Gastroesophageal sphincter (tissue), 3 donors: Measurements from ENCODE around the gene SYNE4.

Experiments used
- POLR2A ChIP-seq, 2 donors: fragments of 450-650 bp; IDR thresholded peaks; one replicate each; pipeline ENCODE4 v1.6.1; 2017; ENCODE audit warnings: antibody characterized with exemption in 2 of 2, mild to moderate bottlenecking in 2 of 2, moderate library complexity in 1 of 2
- POLR2AphosphoS5 ChIP-seq: sonication (generic); formaldehyde crosslinking; IDR thresholded peaks from one replicate; pipeline ENCODE4 v1.6.1; 2017; ENCODE audit warnings: antibody characterized with exemption
- TF ChIP-seq, protein P1 (sequence below), 4 experiments: fragments of 200-600 bp in 2 of 4; fragments of 450-650 bp in 2 of 4; sonication (generic) in 1 of 4; IDR thresholded peaks; one replicate each; pipeline ENCODE4 v1.5.1; 2017 to 2019; ENCODE audit warnings: antibody characterized with exemption in 4 of 4, mild to moderate bottlenecking in 2 of 4, moderate library complexity in 2 of 4

DNA sequence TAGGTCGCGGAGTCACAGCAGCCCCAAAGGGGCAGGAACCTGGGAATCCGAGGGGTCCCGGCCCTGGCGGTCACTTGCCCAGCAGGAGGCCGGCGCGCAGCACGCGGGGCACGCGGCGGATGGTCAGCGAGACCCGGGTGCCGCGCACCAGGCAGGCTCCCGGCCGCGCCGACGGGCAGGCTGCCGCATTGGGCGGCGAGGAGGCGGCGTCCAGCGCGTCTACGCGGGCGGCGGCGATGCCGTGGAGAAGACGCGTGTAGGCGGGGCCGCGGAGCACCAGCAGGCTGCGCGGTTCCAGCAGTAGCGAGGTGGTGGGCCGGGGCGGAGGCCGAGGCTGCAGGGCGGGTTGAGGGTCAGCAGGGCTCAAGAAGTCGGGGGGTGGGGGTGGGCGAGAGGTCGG is 607 bp upstream of the SYNE4 start:
- TF ChIP-seq, protein P1, sequence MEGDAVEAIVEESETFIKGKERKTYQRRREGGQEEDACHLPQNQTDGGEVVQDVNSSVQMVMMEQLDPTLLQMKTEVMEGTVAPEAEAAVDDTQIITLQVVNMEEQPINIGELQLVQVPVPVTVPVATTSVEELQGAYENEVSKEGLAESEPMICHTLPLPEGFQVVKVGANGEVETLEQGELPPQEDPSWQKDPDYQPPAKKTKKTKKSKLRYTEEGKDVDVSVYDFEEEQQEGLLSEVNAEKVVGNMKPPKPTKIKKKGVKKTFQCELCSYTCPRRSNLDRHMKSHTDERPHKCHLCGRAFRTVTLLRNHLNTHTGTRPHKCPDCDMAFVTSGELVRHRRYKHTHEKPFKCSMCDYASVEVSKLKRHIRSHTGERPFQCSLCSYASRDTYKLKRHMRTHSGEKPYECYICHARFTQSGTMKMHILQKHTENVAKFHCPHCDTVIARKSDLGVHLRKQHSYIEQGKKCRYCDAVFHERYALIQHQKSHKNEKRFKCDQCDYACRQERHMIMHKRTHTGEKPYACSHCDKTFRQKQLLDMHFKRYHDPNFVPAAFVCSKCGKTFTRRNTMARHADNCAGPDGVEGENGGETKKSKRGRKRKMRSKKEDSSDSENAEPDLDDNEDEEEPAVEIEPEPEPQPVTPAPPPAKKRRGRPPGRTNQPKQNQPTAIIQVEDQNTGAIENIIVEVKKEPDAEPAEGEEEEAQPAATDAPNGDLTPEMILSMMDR (IDR thresholded peaks at IDR 0.05) = peak in 3 of 4 experiments; percentile 13 to 27 (median 23)
- TF ChIP-seq POLR2A (IDR thresholded peaks at IDR 0.05) = peak; percentile 43 to 51
- peak; percentile 24 for TF ChIP-seq POLR2AphosphoS5
